Naive thymus-derived CD8-positive, alpha-beta T cell (primary cell): ENCODE measurements around the gene IQSEC1. TPM values are rescaled to one million over a fixed set of nuclear protein-coding genes. Genes with fewer than 3 reads are reported as not detected.

ENCODE experiments used
- ATAC-seq, 2 donors: fragments of 150-1000 bp; cut with Tn5 transposase in 1 of 2; sonication (Bioruptor Pico), chemical (Tn5 transposase) in 1 of 2; 1 replicate in 1 of 2; 2 replicates in 1 of 2; pipeline ENCODE4 v1.10.0; 2021; ENCODE audit warnings: mild to moderate bottlenecking in 2 of 2, moderate library complexity in 2 of 2
- POLR2A ChIA-PET: fragments of 350-600 bp; sonication (Branson Sonifier 250); formaldehyde crosslinking; loops from one replicate; lab custom pipeline; 2021; ENCODE audit warnings: antibody characterized with exemption; lab: Charles Lee
- DNase-seq, 10 donors: peaks; one replicate each; pipeline versions ENCODE4 v3.0.0 to v3.0.0-alpha.2; 2020 to 2022
- H3K27ac Mint-ChIP-seq, 10 donors: one replicate each; pipeline ENCODE4 v1.8.0; 2020 to 2022; ENCODE audit warnings: mild to moderate bottlenecking in 10 of 10, mixed read lengths in 10 of 10, moderate library complexity in 4 of 10, inconsistent platforms in 1 of 10
- H3K27me3 Mint-ChIP-seq, 5 donors: one replicate each; pipeline ENCODE4 v1.8.0; 2021 to 2022; ENCODE audit warnings: mixed read lengths in 5 of 5
- H3K36me3 Mint-ChIP-seq, 3 donors: one replicate each; pipeline ENCODE4 v1.8.0; 2020 to 2022; ENCODE audit warnings: mixed read lengths in 3 of 3, mild to moderate bottlenecking in 2 of 3, inconsistent platforms in 1 of 3
- H3K4me1 Mint-ChIP-seq, 4 donors: one replicate each; pipeline ENCODE4 v1.8.0; 2021 to 2022; ENCODE audit warnings: mixed read lengths in 4 of 4
- H3K4me3 Mint-ChIP-seq, 10 donors: one replicate each; pipeline ENCODE4 v1.8.0; 2020 to 2022; ENCODE audit warnings: mild to moderate bottlenecking in 10 of 10, mixed read lengths in 10 of 10, moderate library complexity in 6 of 10, inconsistent platforms in 1 of 10
- H3K9me3 Mint-ChIP-seq, 9 donors: one replicate each; pipeline ENCODE4 v1.8.0; 2020 to 2022; ENCODE audit warnings: mixed read lengths in 9 of 9, mild to moderate bottlenecking in 3 of 9, inconsistent platforms in 1 of 9, moderate library complexity in 1 of 9
- polyA plus RNA-seq, 3 donors: library from polyadenylated mRNA; unstranded; fragments of 300-500 nt; fragmentation: Illumina TruSeq; gene quantifications; one replicate each; pipeline ENCODE4 v1.2.3, GENCODE V29; 2021
- total RNA-seq, 8 experiments: library from RNA in 2 of 8; stranded (reverse) in 2 of 8; gene quantifications; one replicate each; pipeline ENCODE4 v1.2.3 and lab custom pipeline; 2021 to 2026

IQSEC1 gene
- total and polyA plus RNA-seq, 5 experiments from 2014 or later: 13.7 to 47.7 (median 23.7) TPM

DNA sequence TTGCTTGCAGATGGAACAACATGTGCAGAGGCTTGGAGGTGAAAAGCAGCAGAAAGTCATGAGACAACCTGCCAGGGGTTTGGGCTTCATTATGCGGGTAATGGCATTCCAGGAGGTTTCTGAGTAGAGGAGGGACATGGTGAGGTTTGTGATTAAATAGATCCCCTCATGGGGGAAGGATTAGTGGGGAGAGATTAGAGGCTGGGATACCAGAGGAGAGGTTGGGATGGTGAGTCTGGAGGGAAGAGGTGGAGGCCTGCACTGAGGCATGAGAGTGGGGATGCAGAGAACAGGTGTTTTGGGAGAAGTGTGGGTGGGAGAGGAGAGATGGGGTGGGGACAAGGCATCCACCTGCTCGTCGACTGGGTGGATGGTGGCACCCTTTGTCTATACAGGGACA lies 6.8 kb upstream of the IQSEC1 start:
- ATAC-seq (no peak), DNase-seq (no peak)
- H3K4me1 Mint-ChIP-seq: peaks cover 12 to 57% (median 17%) of the 10 kb centered on the region in 4 donors
- POLR2A ChIA-PET: no interaction called here
- no peaks in the 10 kb centered on the region for H3K9me3 Mint-ChIP-seq
- no peaks in the 10 kb centered on the region for H3K36me3 Mint-ChIP-seq
- no peaks in the 10 kb centered on the region for H3K27me3 Mint-ChIP-seq
- no peak overlapping the region for H3K27ac Mint-ChIP-seq
- no peak overlapping the region for H3K4me3 Mint-ChIP-seq

- DNase-seq: no peak
- no peak for ATAC-seq
- H3K9me3 Mint-ChIP-seq: no peaks in the 10 kb centered on the region
- H3K4me1 Mint-ChIP-seq: peaks cover 12 to 57% (median 17%) of the 10 kb centered on the region in 4 donors
- no peaks in the 10 kb centered on the region for H3K27me3 Mint-ChIP-seq
- no peak overlapping the region for H3K4me3 Mint-ChIP-seq
- POLR2A ChIA-PET: no interaction called here
- no peaks in the 10 kb centered on the region for H3K36me3 Mint-ChIP-seq
- H3K27ac Mint-ChIP-seq: peak overlapping the region in 1 of 10 donors; percentile 43
These were observed 6.3 kb upstream of the IQSEC1 start for GRCh38 chr3:13079510-13079909.

GRCh38 chr3:13079051-13079450 lies 5.8 kb upstream of the IQSEC1 start:
- H3K4me3 Mint-ChIP-seq: no peak overlapping the region
- H3K27ac Mint-ChIP-seq: no peak overlapping the region
- no peaks in the 10 kb centered on the region for H3K9me3 Mint-ChIP-seq
- peaks cover 13 to 57% (median 18%) of the 10 kb centered on the region in 4 donors for H3K4me1 Mint-ChIP-seq
- peaks cover 0 to under 1% (median 0%) of the 10 kb centered on the region in 5 donors for H3K27me3 Mint-ChIP-seq
- POLR2A ChIA-PET: no interaction called here
- ATAC-seq (no peak), DNase-seq (no peak)
- no peaks in the 10 kb centered on the region for H3K36me3 Mint-ChIP-seq

DNA sequence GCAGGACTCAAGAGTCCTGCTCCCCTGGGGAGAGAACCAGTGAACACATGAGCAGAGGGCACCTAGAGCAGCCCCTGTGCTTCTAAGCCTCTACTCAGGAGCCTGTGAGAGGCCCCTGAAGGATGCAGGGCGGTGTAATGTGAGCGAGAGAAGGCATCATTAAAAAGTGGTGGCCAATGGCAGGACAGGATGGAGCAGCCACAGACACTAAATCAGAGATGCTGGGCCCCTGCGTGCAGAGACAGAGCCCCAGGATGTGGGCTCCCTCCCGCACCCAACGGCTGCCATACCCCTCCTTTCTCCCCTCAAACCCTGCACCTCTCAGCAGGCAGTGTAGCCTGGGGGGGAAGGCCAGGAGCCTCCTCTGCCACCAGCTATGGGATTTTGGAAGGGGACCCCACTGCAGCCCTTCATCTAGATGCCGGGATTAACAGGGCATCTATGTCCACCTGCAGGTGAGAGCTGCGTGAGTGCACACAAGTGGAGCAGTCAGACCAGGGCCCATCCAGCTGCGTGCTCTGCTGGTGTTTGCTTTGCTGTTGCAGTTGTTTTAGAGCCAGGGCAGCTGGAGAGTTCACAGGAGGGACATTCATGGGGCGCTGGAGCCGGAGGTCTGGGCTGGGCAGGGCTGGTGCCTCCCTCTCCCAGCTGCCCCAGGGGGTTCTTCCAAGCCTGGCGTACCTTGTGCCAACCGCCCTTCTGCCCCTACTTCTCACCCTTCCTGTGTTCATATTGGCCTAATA lies 5.1 kb upstream of the IQSEC1 start:
- Mint-ChIP-seq H3K9me3 (no peaks in the 10 kb centered on the region), H3K4me1 (peaks cover 18 to 56% (median 23%) of the 10 kb centered on the region in 4 donors), H3K27me3 (peaks cover 0 to 4% (median 0%) of the 10 kb centered on the region in 5 donors), H3K36me3 (no peaks in the 10 kb centered on the region), H3K27ac (peak overlapping the region in 3 of 10 donors; percentile 27 to 65 (median 63)), H3K4me3 (peak overlapping the region in 1 of 10 donors; percentile 48)
- DNase-seq (peak in 1 of 10 donors; percentile 12), ATAC-seq (peak in 1 of 2 donors; percentile 34)
- POLR2A ChIA-PET: no interaction called here

DNA sequence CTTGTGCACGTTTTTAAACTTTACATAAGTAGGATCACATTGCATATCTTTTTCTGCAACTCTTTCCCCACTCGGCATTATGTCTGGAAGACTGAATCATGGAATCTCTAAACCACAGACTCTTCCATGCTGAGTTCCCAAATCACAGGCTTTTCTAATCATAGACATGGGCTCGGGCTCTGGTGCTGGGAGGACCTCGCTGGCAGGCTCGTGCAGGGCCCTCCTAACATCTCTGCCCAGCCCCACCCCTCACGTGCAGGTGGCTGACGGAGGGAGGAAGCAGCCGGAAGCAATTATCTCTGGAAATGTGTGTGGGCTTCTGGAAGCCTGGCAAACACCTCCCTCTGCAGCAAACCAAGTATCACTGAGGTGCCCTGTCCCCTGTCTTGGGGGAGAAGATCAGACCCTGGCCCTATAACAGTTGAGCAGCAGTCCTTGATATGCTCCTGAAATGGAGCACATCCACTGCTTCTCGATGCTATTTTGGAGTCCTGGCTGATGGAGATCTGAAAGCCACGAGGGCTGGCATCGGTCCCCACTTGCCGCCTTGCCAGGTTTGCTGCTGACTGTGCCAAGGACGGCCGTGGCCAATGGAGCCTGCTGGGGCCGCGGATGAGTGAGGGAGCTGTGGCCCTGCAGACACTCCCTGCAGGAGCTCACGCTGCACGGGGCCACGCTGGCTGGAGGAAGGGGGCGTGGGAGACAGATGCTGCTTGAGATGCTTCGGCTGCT lies 4.4 kb upstream of the IQSEC1 start:
- no peak for ATAC-seq
- no peak for DNase-seq
- peak overlapping the region in 2 of 10 donors; percentile 31 to 48 for H3K4me3 Mint-ChIP-seq
- H3K4me1 Mint-ChIP-seq: peaks cover 19 to 53% (median 27%) of the 10 kb centered on the region in 4 donors
- no peaks in the 10 kb centered on the region for H3K9me3 Mint-ChIP-seq
- H3K36me3 Mint-ChIP-seq: no peaks in the 10 kb centered on the region
- peak overlapping the region in 3 of 10 donors; percentile 8 to 65 (median 63) for H3K27ac Mint-ChIP-seq
- POLR2A ChIA-PET: no interaction called here
- peaks cover 0 to 4% (median 0%) of the 10 kb centered on the region in 5 donors for H3K27me3 Mint-ChIP-seq

- no peak overlapping the region for H3K4me3 Mint-ChIP-seq
- no peak overlapping the region for H3K27ac Mint-ChIP-seq
- no peaks in the 10 kb centered on the region for H3K9me3 Mint-ChIP-seq
- no peak for DNase-seq
- peaks cover 0 to 4% (median 0%) of the 10 kb centered on the region in 5 donors for H3K27me3 Mint-ChIP-seq
- no peak for ATAC-seq
- no peaks in the 10 kb centered on the region for H3K36me3 Mint-ChIP-seq
- POLR2A ChIA-PET: no interaction called here
- peaks cover 19 to 59% (median 34%) of the 10 kb centered on the region in 4 donors for H3K4me1 Mint-ChIP-seq
These were observed 2.9 kb upstream of the IQSEC1 start for GRCh38 chr3:13075986-13076654.

DNA sequence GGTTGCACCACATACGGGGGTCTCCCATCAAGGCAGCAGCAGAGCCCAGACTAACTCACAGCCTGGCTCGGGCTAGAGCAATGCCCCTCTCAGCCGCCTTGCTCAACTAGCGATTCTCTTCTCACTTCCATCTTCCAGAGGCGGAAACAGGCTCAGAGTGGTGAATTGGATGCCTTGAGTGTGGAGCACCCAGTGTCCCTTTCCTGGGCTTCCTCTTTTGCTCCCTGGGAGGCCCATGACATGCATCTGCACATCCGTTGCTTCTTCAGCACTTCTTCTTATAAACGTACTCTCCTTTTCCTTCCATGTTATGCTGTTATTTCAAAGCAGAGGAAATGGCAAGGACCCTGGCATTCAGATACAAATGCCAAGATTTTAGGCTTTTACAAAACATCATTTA lies 2.1 kb upstream of the IQSEC1 start:
- H3K4me3 Mint-ChIP-seq: peak overlapping the region in 3 of 10 donors; percentile 8 to 43 (median 34)
- POLR2A ChIA-PET: no interaction called here

GRCh38 chr3:13074006-13074375 lies 762 bp upstream of the IQSEC1 start:
- POLR2A ChIA-PET: interaction anchor here (1.1 kb wide), 1 partner anchor 81 kb away, joined by 3 read pairs; no protein-coding TSS in a partner anchor
- Mint-ChIP-seq H3K27me3 (peaks cover 0 to 4% (median 0%) of the 10 kb centered on the region in 5 donors), H3K4me1 (peaks cover 22 to 71% (median 52%) of the 10 kb centered on the region in 4 donors), H3K9me3 (no peaks in the 10 kb centered on the region), H3K4me3 (peak overlapping the region in 9 of 10 donors; percentile 64 to 89 (median 76)), H3K27ac (peak overlapping the region in 5 of 10 donors; percentile 15 to 87 (median 23)), H3K36me3 (no peaks in the 10 kb centered on the region)
- no peak for ATAC-seq
- DNase-seq: no peak

More for the DNA sequence above, 2.1 kb upstream of the IQSEC1 start:
- Mint-ChIP-seq H3K36me3 (no peaks in the 10 kb centered on the region), H3K27me3 (peaks cover 0 to 4% (median 0%) of the 10 kb centered on the region in 5 donors), H3K4me1 (peaks cover 22 to 63% (median 40%) of the 10 kb centered on the region in 4 donors), H3K9me3 (no peaks in the 10 kb centered on the region), H3K27ac (peak overlapping the region in 1 of 10 donors; percentile 48)
- DNase-seq: no peak
- no peak for ATAC-seq

DNA sequence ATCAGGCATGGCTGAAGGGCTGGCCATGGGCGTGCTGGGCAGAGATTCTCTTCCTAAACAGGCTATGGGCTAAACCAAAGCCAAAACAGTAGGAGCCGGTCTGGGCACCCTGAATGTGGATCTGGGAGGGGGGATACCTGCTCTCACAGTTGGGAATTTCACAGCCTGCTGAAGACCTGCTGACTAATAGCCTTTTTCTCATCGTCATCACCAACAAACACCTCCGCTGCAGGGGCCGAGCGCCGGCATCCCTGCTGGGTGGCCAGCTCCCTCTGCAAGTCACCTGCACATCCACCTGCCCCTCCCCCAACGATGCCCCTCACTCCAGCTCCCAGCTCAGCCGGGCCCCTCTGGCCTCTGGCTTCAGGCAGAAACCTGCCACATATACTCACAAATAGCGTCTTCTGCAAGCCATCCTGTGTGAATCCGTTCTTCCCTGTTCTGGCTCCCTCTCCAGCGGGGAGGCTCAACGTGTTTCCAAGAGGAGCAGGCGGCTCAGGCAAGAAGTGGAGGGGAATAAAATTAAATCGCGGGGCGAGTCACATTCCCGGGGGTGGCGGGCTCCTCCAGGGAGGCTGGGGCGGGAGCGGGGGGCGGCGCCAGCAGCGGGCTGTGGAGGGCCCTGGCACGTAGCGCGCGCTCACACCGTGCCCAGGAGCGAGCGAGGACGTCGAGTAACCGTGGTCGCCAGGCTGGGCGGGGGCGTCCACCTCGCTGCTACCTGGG lies 466 bp downstream of the IQSEC1 start:
- Mint-ChIP-seq H3K4me1 (peaks cover 24 to 71% (median 52%) of the 10 kb centered on the region in 4 donors), H3K27ac (peak overlapping the region in 5 of 10 donors; percentile 31 to 89 (median 71)), H3K36me3 (no peaks in the 10 kb centered on the region), H3K27me3 (peaks cover 0 to 4% (median 0%) of the 10 kb centered on the region in 5 donors), H3K4me3 (peak overlapping the region; percentile 74 to 89 (median 82)), H3K9me3 (no peaks in the 10 kb centered on the region)
- DNase-seq: peak in 1 of 10 donors; percentile 7
- peak; percentile 38 to 64 for ATAC-seq
- POLR2A ChIA-PET: interaction anchor here (1.1 kb wide), 1 partner anchor 80 kb away, joined by 3 read pairs; no protein-coding TSS in a partner anchor

DNA sequence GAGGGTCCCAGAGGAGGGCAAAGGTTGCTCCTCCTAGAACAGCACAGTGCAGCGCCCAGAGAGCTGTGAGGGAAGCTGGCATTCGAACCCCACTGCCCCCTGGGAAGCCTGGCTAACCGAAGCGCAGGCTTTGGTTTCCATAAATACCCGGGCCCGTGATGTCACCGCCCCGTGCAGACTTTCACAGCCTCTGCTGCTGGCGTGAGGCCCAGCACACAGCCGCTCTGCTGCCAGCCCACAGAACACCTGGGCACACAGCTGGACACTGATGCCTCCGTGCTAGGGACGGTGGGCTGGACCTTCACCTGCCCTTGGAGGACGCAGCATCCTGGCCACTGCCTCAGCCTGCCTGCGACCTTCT lies 1.0 kb downstream of the IQSEC1 start:
- ATAC-seq (no peak), DNase-seq (no peak)
- peaks cover 0 to 4% (median 0%) of the 10 kb centered on the region in 5 donors for H3K27me3 Mint-ChIP-seq
- POLR2A ChIA-PET: interaction anchor here (0.6 to 0.8 kb wide), 3 partner anchors 9 to 309 kb away, joined by 3 to 6 read pairs (median 3); no protein-coding TSS in a partner anchor
- no peaks in the 10 kb centered on the region for H3K9me3 Mint-ChIP-seq
- H3K36me3 Mint-ChIP-seq: no peaks in the 10 kb centered on the region
- H3K4me3 Mint-ChIP-seq: peak overlapping the region in 7 of 10 donors; percentile 74 to 89 (median 81)
- H3K4me1 Mint-ChIP-seq: peaks cover 21 to 68% (median 50%) of the 10 kb centered on the region in 4 donors
- H3K27ac Mint-ChIP-seq: peak overlapping the region in 4 of 10 donors; percentile 22 to 74 (median 44)

DNA sequence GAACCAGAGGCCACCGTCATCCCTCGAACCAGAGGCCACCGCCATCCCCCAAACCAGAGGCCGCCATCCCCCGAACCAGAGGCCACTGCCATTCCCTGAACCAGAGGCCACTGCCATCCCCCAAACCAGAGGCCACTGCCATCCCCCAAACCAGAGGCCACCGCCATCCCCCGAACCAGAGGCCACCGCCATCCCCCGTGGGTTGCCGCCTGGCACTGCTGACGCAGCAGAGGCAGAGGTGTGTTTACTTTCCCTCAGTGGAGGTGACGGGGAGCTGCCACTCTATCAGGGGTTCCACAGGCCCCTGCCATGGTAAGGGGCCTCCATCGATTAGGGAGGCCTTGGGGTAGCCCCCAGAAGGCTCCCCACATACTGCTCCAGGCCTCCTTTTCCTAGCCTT lies 1.5 kb downstream of the IQSEC1 start:
- Mint-ChIP-seq H3K4me1 (peaks cover 21 to 70% (median 53%) of the 10 kb centered on the region in 4 donors), H3K27ac (peak overlapping the region in 4 of 10 donors; percentile 25 to 87 (median 42))

More for the DNA sequence above, 1.5 kb downstream of the IQSEC1 start:
- POLR2A ChIA-PET: interaction anchor here (0.6 to 1.1 kb wide), 5 partner anchors 9 to 310 kb away, joined by 3 to 6 read pairs (median 3); no protein-coding TSS in a partner anchor
- DNase-seq (no peak), ATAC-seq (no peak)
- Mint-ChIP-seq H3K36me3 (no peaks in the 10 kb centered on the region), H3K9me3 (no peaks in the 10 kb centered on the region), H3K27me3 (peaks cover 0 to 4% (median 0%) of the 10 kb centered on the region in 5 donors), H3K4me3 (peak overlapping the region in 7 of 10 donors; percentile 15 to 83 (median 29))
